HG03342 (cell line): ENCODE data around the gene KLHL22.
A peak's percentile ranks its signal among the peaks of the same experiment; 100 is the strongest.

Source experiments
- ATAC-seq: cut with Tn5 transposase; IDR thresholded peaks from one replicate; pipeline ENCODE4 v1.9.1; 2021; ENCODE audit warnings: mild to moderate bottlenecking, moderate library complexity; ENCODE audit not compliant: unreplicated experiment

KLHL22 gene

DNA sequence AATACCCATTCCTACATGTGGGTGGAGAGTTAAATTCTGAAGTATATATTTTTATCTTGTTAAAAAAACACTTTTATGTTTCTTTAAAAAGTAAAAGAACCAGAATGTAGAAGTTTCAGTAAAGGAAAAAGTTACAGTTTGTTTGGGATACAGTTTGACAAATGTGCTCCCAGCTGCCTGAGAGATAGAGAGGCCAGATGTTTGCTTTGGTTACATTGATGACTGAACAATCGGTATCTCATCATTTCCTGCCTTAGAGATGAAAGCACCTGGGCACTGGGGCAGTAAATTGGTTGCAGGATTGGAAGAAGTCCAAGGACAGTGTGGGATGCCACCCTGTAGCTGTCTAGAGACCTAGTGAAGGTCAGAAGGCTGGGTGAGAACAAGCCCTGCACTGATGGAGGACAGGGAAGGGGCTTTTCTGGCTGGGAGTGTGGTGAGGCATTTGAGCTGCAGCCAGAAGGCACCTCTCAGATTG lies 28.4 kb upstream of the KLHL22 start:
- ATAC-seq, result no peak

DNA sequence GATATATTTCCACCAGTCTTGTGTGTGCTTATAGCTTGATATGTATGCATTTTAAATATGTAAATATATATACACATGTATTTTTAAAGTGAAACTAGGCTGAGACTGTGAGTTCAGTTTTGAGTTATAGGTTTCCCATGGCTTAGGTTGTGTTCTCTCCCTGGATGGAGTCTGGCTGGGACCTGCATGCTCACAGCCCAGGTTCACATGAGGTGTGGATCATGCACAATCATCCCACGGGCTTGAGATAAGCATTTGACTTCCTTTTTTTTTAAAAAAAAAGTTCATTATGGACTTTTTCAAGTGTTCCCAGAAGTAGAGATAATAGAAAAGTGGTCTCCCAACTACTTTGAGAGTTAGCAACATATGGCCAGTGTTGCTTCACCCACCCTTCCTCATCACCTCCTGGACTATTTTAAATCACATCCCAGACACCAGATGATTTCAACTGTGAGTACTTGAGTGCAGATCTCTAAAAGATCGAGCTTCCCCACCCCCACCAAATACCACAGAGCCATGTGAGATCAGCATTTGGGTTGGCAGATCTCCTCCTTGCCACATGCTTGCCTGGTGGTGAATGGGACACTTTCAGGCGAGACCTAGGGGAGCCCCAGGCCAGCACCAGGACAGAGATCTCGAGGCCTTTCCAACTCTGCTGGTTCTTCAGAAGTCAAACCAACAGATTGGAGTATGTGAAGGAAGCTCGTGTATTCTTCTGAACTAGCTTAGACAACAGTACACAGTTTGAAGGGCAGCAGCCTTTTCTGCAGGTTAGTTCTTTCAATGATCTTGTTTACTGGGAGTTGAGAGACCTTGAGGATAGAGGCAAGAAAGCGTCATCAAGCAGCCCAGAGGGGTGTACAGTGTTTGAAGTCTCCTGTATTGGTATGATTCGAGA lies 27.7 kb upstream of the KLHL22 start:
- no peak for ATAC-seq

DNA sequence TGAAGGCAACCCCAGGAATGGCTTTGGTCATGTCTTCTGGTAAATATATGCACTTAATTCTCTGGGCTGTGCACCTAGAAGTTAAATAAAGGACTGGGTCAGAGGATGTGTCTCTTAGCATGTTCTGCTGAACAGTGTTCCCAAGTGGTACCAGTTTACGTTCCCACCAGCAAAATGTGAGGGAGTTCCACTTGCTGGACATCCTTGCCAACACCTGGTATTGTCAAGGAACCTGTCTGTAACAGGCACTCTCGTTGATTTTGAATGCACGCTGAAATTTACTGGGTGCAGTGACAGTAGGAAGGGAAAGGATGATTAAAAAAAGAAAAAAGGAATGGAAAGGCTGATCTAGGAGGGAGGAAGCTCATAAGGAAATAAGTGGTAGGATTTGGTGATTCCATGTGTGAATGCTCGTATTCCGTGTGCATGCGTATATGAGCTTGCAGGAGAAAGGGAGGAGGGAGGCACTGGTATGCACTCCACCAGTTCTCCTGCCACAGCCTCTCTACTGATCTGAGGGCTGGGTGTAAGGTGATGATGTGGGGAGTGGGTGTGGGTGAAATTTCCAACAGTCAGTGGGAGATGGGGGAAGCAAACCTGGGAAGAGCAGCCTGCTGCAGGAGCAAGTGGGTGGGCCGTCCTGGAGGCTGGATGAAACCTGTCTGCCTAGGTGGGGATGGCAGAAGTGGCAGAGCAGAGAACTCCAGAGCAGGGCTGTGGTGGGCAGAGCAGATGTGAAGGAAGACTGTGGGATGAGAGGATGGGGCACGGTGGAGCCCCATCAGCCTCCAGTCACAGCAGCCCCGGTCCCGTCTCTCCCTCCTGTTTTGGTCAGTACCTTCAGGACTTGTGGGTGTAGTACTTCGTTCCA lies 26.8 kb upstream of the KLHL22 start:
- no peak for ATAC-seq

DNA sequence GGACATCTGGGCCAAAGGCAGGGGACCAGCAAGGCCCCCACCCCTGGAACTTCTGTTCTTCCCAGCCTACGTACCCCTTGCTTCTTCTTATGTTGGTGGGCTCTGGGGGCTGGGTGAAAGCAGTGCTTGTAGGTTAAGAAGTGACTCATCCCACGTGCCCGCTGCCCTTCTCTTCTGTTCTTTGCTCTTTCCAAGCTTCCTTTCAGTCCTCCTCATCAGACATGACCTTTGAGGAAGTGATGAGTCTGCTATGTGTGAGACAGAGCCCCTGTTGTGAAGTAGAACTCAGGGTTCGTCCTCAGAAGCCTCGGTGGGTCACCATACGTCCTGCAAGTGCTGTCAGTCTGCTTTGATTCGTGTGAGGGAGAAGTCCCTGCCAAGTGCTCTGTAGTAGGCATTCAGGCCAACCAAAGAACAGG lies 24.5 kb upstream of the KLHL22 start:
- no peak for ATAC-seq

DNA sequence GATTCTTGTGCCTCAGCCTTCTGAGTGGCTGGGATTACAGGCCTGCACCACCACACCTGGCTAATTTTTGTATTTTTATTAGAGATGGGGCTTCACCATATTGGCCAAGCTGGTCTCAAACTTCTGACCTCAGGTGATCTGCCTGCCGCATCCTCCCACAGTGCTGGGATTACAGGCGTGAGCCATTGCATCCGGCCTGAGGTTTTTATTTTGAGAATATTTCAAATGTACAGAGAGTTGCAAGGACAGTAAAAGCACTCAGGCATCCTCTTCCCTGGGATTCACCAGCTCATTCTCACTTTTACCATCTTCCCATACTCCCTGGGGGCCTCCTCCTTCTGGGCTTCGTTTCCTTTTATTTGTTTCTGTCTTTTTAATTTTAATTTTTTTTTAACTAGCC lies 24.0 kb upstream of the KLHL22 start:
- no peak for ATAC-seq

DNA sequence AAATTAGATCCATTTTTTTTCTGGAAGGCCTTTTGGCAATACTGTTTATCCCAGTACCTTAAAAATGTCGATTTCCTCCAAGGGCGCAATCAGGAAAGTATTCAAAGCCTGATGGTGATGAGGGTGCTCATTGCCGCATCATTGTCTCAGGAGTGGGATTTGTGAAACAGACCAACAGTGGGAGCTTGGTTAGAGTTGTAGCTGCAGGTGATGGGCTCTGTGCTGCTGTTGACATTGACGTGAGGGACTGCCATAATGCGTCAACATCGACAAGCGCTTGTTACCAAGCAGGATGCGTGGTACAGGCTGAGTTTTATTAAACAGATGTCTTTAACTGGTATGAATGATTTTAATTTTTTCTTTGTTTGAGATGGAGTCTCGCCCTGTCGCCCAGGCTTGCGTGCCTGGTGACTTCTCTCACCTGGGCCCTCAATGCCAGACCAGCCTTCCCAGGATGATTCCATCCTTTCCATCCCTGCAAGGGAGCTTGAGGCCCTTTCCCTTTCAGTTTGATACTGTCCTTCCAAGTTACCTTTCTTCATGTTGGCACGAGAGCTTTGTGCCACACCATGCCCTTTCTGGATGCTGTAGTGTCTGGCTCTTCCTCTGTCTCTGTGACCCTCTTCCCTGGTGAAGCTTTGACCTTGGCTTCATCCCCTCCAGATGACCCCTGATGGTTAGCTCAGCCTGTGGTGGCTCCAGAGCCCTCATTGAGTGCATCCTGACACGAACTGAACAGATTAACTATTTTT lies 22.4 kb upstream of the KLHL22 start:
- no peak for ATAC-seq

DNA sequence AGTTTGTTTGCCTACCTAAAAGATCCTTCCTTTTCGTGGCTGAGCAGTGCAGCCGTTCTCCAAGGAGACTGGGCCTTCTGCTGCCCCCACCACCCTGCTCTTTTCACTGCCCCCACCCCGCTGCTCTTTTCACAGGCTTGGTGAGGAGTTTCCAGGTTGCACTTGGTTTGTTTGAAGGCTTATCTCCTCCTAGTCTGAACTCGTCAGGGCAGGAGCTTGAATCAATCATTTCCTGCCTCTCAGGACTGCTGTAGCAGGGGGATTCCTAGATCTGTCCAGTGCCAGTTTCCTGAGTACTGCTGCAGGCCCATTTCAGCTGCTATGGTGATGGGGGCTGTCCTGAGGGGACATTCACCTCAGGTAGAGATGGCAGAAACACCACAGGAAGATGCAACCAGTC lies 21.8 kb upstream of the KLHL22 start:
- ATAC-seq, result no peak

DNA sequence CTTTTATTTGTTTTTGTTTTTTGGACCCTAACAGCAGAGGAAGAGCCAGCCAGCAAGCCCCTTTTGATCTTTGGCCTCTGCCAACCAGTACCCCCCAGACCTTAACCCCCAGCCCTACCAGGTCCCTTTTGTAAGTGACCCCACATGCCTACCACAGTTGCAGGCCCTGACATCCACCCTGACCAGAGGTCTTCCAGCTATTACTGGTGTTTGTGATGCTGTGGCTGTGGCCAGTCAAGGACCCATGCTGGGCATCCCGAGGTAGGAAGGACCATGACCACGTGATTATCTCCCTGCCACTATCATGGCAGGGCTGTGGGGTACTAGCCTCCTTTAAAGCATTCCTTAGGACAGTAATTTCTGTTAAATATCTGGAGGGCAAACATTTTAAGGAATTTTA lies 20.8 kb upstream of the KLHL22 start:
- no peak for ATAC-seq

DNA sequence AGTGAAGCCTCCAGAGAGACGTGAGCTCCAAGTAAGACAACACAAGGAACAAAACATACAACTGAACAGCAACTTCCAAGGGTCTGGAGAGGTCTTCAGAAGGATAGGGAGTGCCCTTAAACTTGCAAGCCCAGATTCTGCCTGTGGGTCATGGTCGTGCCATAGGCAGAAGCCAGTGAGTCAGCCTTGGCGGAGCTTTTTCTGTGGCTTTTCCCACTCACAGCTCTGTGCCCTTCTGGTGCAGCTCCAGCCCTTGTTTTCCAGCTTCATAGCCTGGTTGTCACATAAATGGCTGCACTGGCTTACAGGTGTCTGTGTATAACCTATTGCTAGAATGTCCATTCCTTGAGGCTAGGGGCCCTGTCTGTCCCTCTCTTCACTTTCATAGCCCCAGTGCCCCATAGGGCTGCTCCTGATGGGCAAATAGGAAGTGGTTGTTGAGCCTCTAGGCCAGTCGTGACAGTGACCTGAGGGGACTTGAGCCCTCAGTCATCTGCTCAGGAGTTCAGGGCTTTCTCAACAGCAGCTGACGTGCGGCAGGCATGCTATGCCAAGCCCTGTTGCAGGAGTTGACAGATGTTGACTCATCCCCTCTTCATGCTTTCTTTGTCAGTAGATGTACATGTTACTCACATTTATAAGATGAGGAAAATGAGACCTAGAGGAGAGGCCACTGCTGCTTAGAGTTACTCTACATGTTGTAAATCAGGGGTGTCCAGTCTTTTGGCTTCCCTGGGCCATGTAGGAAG lies 19.2 kb upstream of the KLHL22 start:
- no peak for ATAC-seq

DNA sequence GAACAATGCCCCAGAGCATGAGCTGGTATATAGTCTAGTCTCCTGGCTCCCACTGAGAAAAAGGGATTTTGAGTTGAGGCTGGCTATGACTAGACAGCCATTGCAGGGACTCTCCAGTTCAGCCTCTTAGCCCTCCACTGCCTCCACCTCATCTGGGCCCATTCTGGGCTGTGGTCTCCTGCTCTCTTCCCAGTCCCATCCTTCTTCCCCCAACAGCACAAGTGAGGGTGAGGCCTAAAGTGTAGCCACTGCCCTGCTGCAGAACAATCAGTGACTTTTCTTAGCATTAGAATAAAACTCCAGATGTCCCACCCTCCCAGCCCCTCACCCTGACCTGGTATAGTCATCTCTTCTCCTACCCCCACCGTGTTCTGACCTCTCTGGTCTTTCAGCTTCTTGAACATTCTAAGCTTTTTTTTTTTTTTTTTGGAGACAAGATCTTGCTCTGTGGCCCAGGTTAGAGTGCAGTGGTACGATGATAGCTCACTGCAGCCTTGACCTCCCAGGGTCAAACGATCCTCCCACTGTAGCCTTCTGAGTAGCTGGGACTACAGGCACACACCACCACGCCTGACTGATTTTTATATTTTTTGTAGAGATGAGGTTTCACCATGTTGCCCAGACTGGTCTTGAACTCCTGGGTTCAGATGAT lies 16.1 kb upstream of the KLHL22 start:
- no peak for ATAC-seq

DNA sequence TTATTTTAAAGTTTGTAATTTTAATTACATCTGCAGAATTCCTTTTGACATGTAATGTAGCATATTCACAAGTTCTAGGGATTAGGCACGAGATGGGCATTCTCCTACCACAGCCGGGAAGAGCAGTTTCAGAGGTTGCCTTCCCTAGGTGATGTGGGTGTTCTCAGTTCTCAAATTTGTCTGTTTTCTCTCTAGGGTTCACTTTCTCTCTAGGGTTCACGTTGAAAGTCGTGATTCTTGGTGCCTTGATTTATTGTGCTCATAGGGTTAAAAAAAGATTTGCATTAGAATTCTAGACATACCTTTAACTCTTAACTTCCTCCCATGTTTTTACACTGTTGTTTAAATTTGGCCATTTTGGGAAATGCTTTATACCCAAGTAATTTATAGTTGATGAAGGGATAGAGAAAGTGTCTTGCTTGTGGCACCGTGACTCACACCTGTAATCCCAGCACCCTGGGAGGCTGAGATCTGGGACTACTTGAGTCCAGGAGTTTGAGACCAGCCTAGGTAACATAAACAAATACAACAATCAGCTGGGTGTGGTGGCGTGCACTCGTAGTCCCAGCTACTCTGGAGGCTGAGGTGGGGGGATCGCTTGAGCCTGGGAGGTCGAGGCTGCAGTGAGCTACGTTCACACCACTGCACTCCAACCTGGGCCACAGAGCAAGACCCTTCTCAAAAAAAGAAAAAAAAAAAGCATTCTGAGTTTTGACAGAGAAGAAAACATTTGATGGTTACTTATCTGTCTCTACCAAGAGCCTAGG lies 15.4 kb upstream of the KLHL22 start:
- ATAC-seq, result no peak

DNA sequence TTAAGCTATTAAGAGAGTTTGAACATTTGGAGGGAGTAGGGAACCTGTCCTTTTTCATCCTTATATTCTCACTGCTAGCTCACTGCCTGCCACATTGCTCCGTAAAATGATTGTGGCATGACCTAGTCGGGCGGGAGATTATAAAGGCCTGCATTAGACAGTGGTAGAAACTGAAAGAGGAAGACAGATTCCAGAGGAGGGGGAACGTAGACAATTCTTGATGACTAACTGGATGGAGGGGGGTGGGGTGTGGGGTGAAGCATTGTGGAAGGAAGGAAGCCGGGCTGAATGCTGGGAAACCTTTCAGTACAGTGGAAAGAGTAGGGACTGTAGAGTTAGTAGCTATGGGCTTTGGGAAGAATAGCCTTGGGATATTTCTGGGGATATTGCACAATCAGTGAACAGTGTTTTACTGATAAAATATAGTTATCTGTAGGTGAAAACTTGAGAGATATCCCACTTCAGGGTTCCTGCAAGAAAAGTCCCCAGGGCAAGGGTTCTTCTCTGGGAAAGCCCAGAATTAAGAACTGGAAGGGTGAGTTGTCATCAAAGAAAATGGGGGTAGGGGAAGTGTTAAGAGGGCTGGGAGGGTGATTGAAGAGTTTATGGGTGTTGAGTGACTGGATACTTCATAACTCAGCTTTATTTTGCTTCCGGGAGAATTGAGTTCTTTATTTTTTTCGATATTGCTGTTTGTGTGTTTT lies 13.9 kb upstream of the KLHL22 start:
- ATAC-seq, result no peak

DNA sequence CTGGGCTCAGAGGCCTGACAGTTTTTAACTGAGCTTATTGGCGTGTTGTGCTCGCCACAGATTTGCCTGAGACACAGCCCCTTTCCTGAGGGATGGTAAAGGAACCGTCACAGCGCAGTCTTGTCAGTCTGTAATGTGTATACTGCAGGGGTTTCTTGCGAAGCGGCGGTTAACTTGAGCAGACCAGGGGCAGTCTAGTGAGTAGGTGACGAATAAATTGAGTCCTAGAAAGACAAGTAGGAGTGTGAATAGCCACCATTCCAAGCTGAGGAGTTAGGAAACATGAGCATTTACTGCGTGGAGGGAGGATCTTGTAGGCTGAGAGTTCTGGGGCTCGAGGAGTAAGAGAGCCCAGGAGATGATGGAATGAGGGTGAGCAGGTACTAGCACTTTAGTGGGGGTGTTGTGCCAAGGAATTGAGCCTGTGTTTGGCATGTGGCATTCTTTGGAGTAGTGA lies 13.2 kb upstream of the KLHL22 start:
- no peak for ATAC-seq

DNA sequence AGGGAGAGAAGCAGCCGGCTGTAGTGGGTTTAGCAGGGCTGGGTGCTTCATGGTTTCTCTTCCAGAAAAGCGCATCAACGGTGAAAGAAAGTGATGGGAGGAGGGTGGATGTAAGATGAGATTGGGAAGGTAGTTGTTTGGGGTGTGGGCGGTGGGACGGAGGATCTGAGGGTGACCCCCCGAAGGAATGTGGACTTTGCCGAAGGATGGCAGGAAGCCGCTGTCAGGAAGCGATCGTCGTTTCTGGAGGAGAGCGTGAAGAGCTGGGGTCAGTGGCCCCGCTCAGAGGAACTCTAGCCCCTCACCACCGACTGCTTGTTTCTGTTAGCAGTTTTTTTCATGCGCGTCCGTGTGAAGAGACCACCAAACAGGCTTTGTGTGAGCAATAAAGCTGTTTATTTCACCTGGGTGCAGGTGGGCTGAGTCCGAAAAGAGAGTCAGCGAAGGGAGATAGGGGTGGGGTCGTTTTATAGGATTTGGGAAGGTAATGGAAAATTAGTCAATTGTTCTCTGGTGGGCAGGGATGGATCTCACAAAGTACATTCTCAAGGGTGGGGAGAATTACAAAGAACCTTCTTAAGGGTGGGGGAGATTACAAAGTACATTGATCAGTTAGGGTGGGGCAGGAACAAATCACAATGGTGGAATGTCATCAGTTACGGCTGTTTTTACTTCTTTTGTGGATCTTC lies 12.6 kb upstream of the KLHL22 start:
- peak; percentile 5 for ATAC-seq

DNA sequence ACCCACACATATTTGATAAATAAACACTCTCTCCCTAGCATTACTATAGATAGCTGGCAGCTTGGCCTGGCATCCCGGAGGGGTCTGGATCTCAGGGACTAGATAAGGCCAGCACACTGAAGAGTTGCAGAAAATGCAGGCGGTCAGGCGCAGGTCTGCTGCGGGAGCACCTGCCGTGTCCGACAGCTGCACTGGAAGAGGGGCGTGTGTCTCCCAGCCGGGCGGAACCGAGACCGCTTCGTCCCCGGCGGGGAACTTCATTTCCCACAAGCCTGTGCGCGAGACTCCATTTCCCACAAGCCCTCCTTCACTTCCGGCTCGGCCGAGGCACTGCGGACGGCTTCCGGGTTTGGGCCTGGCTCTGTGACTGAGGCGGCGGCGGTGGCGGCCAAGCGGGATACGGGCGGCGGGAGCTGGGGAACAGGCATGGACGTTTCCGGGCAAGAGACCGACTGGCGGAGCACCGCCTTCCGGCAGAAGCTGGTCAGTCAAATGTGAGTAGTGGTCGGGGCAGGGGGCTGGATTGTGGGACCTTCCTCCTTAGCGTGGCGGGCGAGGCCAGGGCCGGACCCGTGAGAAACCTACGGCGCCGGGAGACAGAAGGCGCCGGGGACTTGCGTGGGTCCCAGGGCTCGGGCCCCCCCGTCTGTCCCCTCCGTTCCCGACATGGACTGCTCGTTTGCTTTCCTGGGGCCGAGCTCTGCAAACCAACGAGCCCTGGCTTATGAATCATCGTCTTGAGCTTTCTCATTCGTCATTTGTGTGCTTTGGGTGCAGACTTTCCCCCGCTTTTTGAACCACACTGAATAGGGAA lies 11.9 kb upstream of the KLHL22 start, which contains the start of gene MED15:
MED15 (plus strand) TSS at position 358 of the 814 bp plus-strand sequence; CDS start at position 427, 69 bp downstream.
- peak; percentile 75 for ATAC-seq

DNA sequence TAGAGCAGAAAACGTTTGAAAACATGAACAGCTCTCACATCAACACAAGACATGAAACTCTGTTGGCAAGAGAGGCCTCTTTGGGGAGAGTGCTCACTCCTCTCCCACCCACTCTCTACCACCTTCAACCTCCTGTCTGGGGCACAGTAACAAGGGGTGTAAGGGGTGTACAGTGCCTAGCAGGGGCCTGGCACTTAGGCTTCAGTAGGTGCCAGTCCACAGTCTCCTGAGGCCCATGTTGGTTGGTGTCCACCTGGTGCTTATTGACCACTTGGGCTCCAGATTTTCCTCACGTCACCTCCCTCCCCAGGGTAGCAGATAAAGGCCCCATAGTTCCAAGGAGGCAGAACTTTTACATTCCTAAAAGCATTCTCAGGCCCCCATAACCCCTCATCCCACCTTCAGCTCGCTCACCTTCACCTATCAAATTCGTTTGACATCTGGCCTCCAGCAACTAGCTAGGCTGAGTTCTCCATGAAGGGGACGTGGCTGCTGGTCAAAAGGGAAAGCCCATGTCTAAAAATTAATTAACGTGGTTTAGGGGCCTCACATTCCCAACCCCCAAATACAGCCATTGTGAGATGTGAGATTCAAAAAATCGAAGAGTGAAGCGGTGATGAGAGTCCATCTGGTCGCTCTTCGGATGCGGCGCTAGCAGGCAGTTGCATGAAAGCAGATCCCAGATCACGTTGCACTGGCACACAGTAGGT lies 11.1 kb upstream of the KLHL22 start:
- no peak for ATAC-seq
